SK-N-SH (cell line): ENCODE measurements around the gene CHCHD6. TPM values are rescaled to one million over a fixed set of nuclear protein-coding genes. Genes with fewer than 3 reads are reported as not detected.

Experiments used
- CTCF ChIA-PET: fragments of 300-600, 350-600 bp; formaldehyde crosslinking; extraction: SDS; loops from one replicate; lab custom pipeline; 2021; lab: Yijun Ruan, JAX
- POLR2A ChIA-PET: fragments of 350-600 bp; sonication (Branson Sonifier 250); formaldehyde crosslinking; extraction: SDS; loops from one replicate; lab custom pipeline; 2020; ENCODE audit warnings: antibody characterized with exemption, inconsistent platforms; lab: Yijun Ruan, JAX
- DNase-seq: peaks from one replicate; pipeline ENCODE4 v3.0.0; 2012
- H2AFZ ChIP-seq: fragments of 200-600 bp; sonication (generic); 2 replicates; pipeline ENCODE4 v1.8.1; 2016; ENCODE audit warnings: antibody characterized with exemption, mild to moderate bottlenecking, low read depth
- H3F3A ChIP-seq: fragments of 200-600 bp; sonication (generic); replicated peaks from 2 replicates; pipeline ENCODE3; 2016; ENCODE audit warnings: antibody characterized with exemption, mild to moderate bottlenecking; ENCODE audit not compliant: insufficient read depth
- H3K27ac ChIP-seq, 2 experiments: fragments of 200-500 bp in 1 of 2; fragments of 200-600 bp in 1 of 2; sonication (Bioruptor generic) in 1 of 2; sonication (generic), shearing (Covaris generic) in 1 of 2; 2 replicates each; pipeline versions ENCODE4 v1.5.1 to v1.6.1; 2014 to 2016; ENCODE audit warnings: low read depth in 2 of 2, inconsistent platforms in 1 of 2, low read length in 1 of 2, mild to moderate bottlenecking in 1 of 2, mixed read lengths in 1 of 2
- H3K27me3 ChIP-seq: fragments of 200-600 bp; sonication (generic), shearing (Covaris generic); 2 replicates; pipeline ENCODE4 v1.6.1; 2016; ENCODE audit warnings: mixed run types; ENCODE audit not compliant: insufficient read depth
- H3K36me3 ChIP-seq, 2 experiments: fragments of 200-500 bp in 1 of 2; fragments of 200-600 bp in 1 of 2; sonication (Bioruptor generic) in 1 of 2; sonication (generic) in 1 of 2; replicated peaks in 1 of 2; 2 replicates each; pipeline versions ENCODE3 to v1.5.1; 2014 to 2016; ENCODE audit warnings: low read length in 1 of 2, mild to moderate bottlenecking in 1 of 2; ENCODE audit not compliant: insufficient read depth in 2 of 2, control insufficient read depth in 1 of 2
- H3K4me1 ChIP-seq, 2 experiments: fragments of 200-500 bp in 1 of 2; fragments of 200-600 bp in 1 of 2; sonication (Bioruptor generic) in 1 of 2; sonication (generic), shearing (Covaris generic) in 1 of 2; 2 replicates each; pipeline versions ENCODE4 v1.5.1 to v1.6.1; 2014 to 2016; ENCODE audit warnings: low read depth in 1 of 2, low read length in 1 of 2, mixed run types in 1 of 2; ENCODE audit not compliant: insufficient read depth in 2 of 2, control insufficient read depth in 1 of 2
- H3K4me2 ChIP-seq: fragments of 200-600 bp; sonication (generic), shearing (Covaris generic); 2 replicates; pipeline ENCODE4 v1.6.1; 2017; ENCODE audit warnings: mixed run types
- H3K4me3 ChIP-seq, 2 experiments: fragments of 200-500 bp in 1 of 2; fragments of 200-600 bp in 1 of 2; sonication (Bioruptor generic) in 1 of 2; sonication (generic), shearing (Covaris generic) in 1 of 2; 2 replicates each; pipeline versions ENCODE4 v1.5.1 to v1.8.1; 2014 to 2016; ENCODE audit warnings: low read depth in 2 of 2, inconsistent platforms in 1 of 2, low read length in 1 of 2, mild to moderate bottlenecking in 1 of 2, mixed read lengths in 1 of 2, moderate library complexity in 1 of 2
- H3K79me2 ChIP-seq: fragments of 200-600 bp; sonication (generic); 2 replicates; pipeline ENCODE4 v1.8.1; 2017; ENCODE audit warnings: mild to moderate bottlenecking; ENCODE audit not compliant: insufficient read depth
- H3K9ac ChIP-seq: fragments of 200-600 bp; sonication (generic); 2 replicates; pipeline ENCODE4 v1.6.1; 2017; ENCODE audit warnings: mixed run types
- H3K9me2 ChIP-seq: fragments of 200-600 bp; sonication (generic); 2 replicates; pipeline ENCODE4 v1.6.1; 2017; ENCODE audit warnings: mixed run types
- H3K9me3 ChIP-seq: fragments of 200-600 bp; sonication (generic); 2 replicates; pipeline ENCODE4 v1.6.1; 2017; ENCODE audit warnings: mixed run types, mild to moderate bottlenecking, moderate library complexity
- H4K20me1 ChIP-seq: fragments of 200-600 bp; sonication (generic); 2 replicates; pipeline ENCODE4 v1.6.1; 2017; ENCODE audit warnings: mild to moderate bottlenecking, mixed run types; ENCODE audit not compliant: insufficient read depth
- CHD2 ChIP-seq: fragments of 150-350 bp; IDR thresholded peaks from 2 replicates; pipeline ENCODE4 v1.6.1; 2018; ENCODE audit warnings: low read length; ENCODE audit not compliant: partially characterized antibody
- ELF1 ChIP-seq: IDR thresholded peaks from 2 replicates; pipeline ENCODE4 v1.4.0; 2012
- FOSL2 ChIP-seq: IDR thresholded peaks from 2 replicates; pipeline ENCODE4 v1.4.0; 2012; ENCODE audit warnings: low read depth, mild to moderate bottlenecking, moderate library complexity, borderline replicate concordance
- FOXJ3 ChIP-seq: sonication (generic); formaldehyde crosslinking; IDR thresholded peaks from 2 replicates; pipeline ENCODE4 v1.5.1; 2020; ENCODE audit warnings: mild to moderate bottlenecking, missing genetic modification reagents
- GABPA ChIP-seq: IDR thresholded peaks from 2 replicates; pipeline ENCODE4 v1.4.0; 2012; ENCODE audit warnings: low read depth, mild to moderate bottlenecking
- MEF2A ChIP-seq: IDR thresholded peaks from 2 replicates; pipeline ENCODE4 v1.4.0; 2012; ENCODE audit warnings: low read depth, borderline replicate concordance
- MXI1 ChIP-seq: IDR thresholded peaks from 2 replicates; pipeline ENCODE4 v1.6.1; 2012; ENCODE audit warnings: mild to moderate bottlenecking, low read depth, low read length, improper control_type of control experiment
- NRF1 ChIP-seq: IDR thresholded peaks from 2 replicates; pipeline ENCODE4 v1.6.1; 2012; ENCODE audit warnings: low read depth, mild to moderate bottlenecking, low read length
- POLR2AphosphoS5 ChIP-seq: IDR thresholded peaks from 2 replicates; pipeline ENCODE4 v1.6.1; 2012; ENCODE audit warnings: low read depth, low read length
- RFX5 ChIP-seq: IDR thresholded peaks from 2 replicates; pipeline ENCODE4 v1.6.1; 2012; ENCODE audit warnings: mild to moderate bottlenecking, improper control_type of control experiment, low read length
- RXRA ChIP-seq: IDR thresholded peaks from 2 replicates; pipeline ENCODE4 v1.4.0; 2012; ENCODE audit warnings: low read depth, mild to moderate bottlenecking, borderline replicate concordance
- SIN3A ChIP-seq: IDR thresholded peaks from 2 replicates; pipeline ENCODE4 v1.6.1; 2012; ENCODE audit warnings: low read depth, mild to moderate bottlenecking, low read length, moderate library complexity, borderline replicate concordance
- SMC3 ChIP-seq: IDR thresholded peaks from 2 replicates; pipeline ENCODE4 v1.6.1; 2012; ENCODE audit warnings: low read depth, low read length, improper control_type of control experiment
- TAF1 ChIP-seq: IDR thresholded peaks from 2 replicates; pipeline ENCODE4 v1.6.1; 2012; ENCODE audit warnings: low read depth, mild to moderate bottlenecking, low read length, moderate library complexity, borderline replicate concordance
- TCF12 ChIP-seq: IDR thresholded peaks from 2 replicates; pipeline ENCODE4 v1.4.0; 2012
- TEAD4 ChIP-seq: IDR thresholded peaks from 2 replicates; pipeline ENCODE4 v1.4.0; 2012; ENCODE audit warnings: mild to moderate bottlenecking, borderline replicate concordance; ENCODE audit not compliant: insufficient read depth
- WGBS: methylation state at CpG from one replicate; pipeline ENCODE4 v1.1.6; 2017; ENCODE audit warnings: low lambda C conversion rate; 5-methylcytosine and 5-hydroxymethylcytosine counted together
- polyA plus RNA-seq, 3 experiments: library from polyadenylated mRNA; depleted of rRNA; stranded (reverse); fragments of >200 nt; gene quantifications; 2 replicates each; pipeline ENCODE4 v1.2.3, GENCODE V29; 2012
- TF ChIP-seq, protein P1 (sequence below): IDR thresholded peaks from 2 replicates; pipeline ENCODE4 v1.4.0; 2012; ENCODE audit warnings: low read depth, borderline replicate concordance
- TF ChIP-seq, protein P2 (sequence below): IDR thresholded peaks from 2 replicates; pipeline ENCODE4 v1.4.0; 2012; ENCODE audit warnings: low read depth, borderline replicate concordance
- TF ChIP-seq, protein P3 (sequence below): IDR thresholded peaks from 2 replicates; pipeline ENCODE4; 2012

The CHCHD6 gene
- polyA plus RNA-seq, 1 of the 3 experiments (the other 2 are of a cell fraction), result 42.5 TPM

DNA sequence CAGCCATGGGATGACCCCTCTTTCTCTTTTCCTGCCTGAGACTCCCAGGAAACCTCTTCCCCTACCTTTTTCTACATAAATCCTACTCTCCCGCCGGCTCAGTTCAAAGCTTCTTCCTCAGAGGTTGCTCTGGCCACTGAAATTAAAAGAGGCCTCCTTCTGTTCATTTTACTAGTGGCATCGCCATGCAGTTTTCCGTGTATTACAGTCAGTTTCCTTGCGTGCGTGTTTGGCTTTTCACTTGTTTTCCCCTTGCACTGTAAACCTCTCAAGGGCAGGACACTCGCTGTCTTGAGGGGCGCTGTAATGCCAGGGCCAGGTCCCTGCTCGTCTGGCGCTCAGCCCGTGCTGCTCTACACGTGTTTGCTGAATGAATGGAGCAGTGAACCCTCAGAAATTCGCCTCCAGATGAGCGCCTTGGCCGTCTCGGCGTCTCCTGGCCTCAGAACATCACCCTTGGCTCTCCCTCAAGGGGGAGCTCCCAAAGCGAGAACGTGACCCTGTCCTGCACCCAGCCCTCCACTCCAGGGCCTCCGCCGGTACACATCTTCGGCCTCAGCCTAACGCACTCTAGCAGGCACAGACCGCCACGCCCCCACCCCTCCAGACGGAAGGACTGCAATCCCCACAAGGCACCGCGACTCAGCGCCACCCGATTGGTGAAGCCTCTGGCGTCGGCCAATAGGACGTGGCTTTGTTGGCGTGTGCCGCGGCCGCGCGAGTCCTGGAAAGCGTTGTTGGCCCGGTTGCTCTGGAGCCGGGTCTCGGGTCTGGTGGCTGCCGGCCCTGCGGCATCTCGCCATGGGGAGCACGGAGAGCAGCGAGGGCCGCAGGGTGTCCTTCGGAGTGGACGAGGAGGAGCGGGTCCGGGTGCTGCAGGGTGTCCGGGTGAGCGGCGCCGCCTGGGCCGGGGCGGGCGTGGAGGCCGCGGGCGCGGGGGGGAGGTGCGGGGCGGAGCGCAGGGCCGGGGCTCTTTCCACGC is at the start of gene CHCHD6 (continued):
- TF ChIP-seq RXRA, result no peak
- TF ChIP-seq CHD2, result peak; percentile 95
- peak; percentile 98 for TF ChIP-seq MXI1
- no peak for TF ChIP-seq SIN3A
- TF ChIP-seq POLR2AphosphoS5, result no peak; the same call in 1 of the 2 replicates
- no peak for TF ChIP-seq GABPA
- no peak for TF ChIP-seq RFX5
- TF ChIP-seq, protein P1, sequence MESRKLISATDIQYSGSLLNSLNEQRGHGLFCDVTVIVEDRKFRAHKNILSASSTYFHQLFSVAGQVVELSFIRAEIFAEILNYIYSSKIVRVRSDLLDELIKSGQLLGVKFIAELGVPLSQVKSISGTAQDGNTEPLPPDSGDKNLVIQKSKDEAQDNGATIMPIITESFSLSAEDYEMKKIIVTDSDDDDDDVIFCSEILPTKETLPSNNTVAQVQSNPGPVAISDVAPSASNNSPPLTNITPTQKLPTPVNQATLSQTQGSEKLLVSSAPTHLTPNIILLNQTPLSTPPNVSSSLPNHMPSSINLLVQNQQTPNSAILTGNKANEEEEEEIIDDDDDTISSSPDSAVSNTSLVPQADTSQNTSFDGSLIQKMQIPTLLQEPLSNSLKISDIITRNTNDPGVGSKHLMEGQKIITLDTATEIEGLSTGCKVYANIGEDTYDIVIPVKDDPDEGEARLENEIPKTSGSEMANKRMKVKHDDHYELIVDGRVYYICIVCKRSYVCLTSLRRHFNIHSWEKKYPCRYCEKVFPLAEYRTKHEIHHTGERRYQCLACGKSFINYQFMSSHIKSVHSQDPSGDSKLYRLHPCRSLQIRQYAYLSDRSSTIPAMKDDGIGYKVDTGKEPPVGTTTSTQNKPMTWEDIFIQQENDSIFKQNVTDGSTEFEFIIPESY, result no peak
- no peak for TF ChIP-seq TCF12
- TF ChIP-seq ELF1, result no peak
- TF ChIP-seq, protein P2, sequence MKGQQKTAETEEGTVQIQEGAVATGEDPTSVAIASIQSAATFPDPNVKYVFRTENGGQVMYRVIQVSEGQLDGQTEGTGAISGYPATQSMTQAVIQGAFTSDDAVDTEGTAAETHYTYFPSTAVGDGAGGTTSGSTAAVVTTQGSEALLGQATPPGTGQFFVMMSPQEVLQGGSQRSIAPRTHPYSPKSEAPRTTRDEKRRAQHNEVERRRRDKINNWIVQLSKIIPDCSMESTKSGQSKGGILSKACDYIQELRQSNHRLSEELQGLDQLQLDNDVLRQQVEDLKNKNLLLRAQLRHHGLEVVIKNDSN, result no peak
- TF ChIP-seq NRF1, result no peak

DNA sequence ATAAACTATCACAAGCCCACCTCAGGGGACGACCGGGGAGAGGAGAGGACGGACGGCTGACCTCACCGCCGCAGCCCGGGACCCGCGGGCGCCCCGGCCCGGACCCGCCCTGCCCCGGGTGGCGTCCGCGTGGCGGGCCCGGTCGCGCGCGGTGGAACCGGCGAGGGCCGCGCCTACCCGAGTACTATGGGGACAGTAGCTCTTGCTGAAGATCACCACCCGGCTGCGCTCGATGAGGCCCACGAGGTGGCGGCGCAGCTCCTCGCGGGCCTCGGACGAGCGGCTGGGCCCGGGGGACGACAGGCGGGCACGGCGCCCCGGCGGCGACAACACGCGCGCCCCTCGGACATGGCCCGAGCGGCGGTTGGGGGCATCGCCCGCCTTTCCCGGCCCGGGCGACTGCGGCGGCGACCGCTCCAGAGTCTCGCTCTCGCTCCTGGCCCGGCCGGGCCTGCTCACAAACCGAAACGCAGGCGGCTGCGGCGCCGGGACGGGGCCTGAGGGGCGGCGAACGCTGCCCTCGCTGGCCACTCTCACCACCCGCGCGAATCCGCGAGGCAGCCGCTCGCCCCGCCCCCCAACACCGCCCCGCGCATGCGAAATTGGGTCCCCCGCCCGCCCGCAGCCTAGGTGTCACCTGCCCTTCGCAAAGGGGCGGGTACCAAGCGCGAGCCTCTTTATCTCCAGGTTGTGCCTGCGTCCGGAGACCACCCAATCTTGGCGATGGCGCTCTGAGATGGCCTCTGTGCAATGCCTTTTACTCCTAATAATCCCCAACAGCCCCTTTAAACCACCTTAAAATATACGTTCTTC is 49.3 kb upstream of the CHCHD6 start, which contains the start of gene TXNRD3:
Gene TXNRD3, minus strand, starts transcription at position 554 of the 813 bp plus-strand sequence.
- POLR2A ChIA-PET, result interaction anchor here (0.7 to 1.7 kb wide), 3 partner anchors 11 to 29 kb away, joined by 5 to 6 read pairs (median 5); no protein-coding TSS in a partner anchor
- no peaks in the 10 kb centered on the region for H3K9me3 ChIP-seq
- 3% methylated on average over 18 of the region's 102 CpGs for WGBS
- TF ChIP-seq FOSL2 (no peak), MEF2A (no peak), GABPA (no peak), TAF1 (peak; percentile 60; the same call in 1 of the 2 replicates), POLR2AphosphoS5 (peak; percentile 50; the same call in 1 of the 2 replicates), SMC3 (peak; percentile 11; the same call in 1 of the 2 replicates), TEAD4 (no peak), SIN3A (no peak), FOXJ3 (CRISPR knock-in tag) (no peak), CHD2 (peak; percentile 83)
- TF ChIP-seq, protein P2, result peak; percentile 27; the same call in 1 of the 2 replicates
- TF ChIP-seq, protein P3, sequence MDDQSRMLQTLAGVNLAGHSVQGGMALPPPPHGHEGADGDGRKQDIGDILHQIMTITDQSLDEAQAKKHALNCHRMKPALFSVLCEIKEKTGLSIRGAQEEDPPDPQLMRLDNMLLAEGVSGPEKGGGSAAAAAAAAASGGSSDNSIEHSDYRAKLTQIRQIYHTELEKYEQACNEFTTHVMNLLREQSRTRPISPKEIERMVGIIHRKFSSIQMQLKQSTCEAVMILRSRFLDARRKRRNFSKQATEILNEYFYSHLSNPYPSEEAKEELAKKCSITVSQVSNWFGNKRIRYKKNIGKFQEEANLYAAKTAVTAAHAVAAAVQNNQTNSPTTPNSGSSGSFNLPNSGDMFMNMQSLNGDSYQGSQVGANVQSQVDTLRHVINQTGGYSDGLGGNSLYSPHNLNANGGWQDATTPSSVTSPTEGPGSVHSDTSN, result no peak
- TF ChIP-seq, protein P1, result 0 out of 2 replicates have a peak, but pooled peaks have one; percentile 19

More for the DNA sequence above, 49.3 kb upstream of the CHCHD6 start, which contains the start of gene TXNRD3:
- H3K9me2 ChIP-seq, result no peaks in the 10 kb centered on the region
- H3K36me3 ChIP-seq, result peaks cover 0 to 2% of the 10 kb centered on the region in 2 experiments
- CTCF ChIA-PET, result interaction anchor here (0.6 to 3.0 kb wide), 12 partner anchors 18 to 889 kb away, joined by 3 to 17 read pairs (median 4); partner anchors contain the start of gene CHST13
- H3K27ac ChIP-seq, result peak within 1 kb of the TSS; percentile 30 to 76; a peak in 3 of 4 replicates
- H3F3A ChIP-seq, result no peaks in the 10 kb centered on the region
- peak within 1 kb of the TSS; percentile 81 for H3K9ac ChIP-seq
- DNase-seq, result peak; percentile 93
- H3K4me2 ChIP-seq, result peak within 1 kb of the TSS; percentile 74
- peak within 1 kb of the TSS; percentile 93 for H2AFZ ChIP-seq
- H4K20me1 ChIP-seq, result no peaks in the 10 kb centered on the region
- no peaks in the 10 kb centered on the region; the same call in 1 of the 2 replicates for H3K27me3 ChIP-seq
- peak within 1 kb of the TSS; percentile 64 to 82 for H3K4me3 ChIP-seq
- H3K4me1 ChIP-seq, result peaks cover 0 to 5% of the 10 kb centered on the region in 2 experiments; a peak in 2 of 4 replicates
- H3K79me2 ChIP-seq, result peaks cover 6% of the 10 kb centered on the region; the same call in 1 of the 2 replicates
